Measurements from ENCODE around the gene PDZD4.
"Not testable (repeated sequence)": the region's sequence is repeated elsewhere in the genome, so short reads cannot be mapped to it uniquely, and the experiment has no call there.

The PDZD4 gene

GRCh38 chrX:153819384-153820040, 10.8 kb downstream of the PDZD4 start:
- TF ChIP-seq, protein P1, sequence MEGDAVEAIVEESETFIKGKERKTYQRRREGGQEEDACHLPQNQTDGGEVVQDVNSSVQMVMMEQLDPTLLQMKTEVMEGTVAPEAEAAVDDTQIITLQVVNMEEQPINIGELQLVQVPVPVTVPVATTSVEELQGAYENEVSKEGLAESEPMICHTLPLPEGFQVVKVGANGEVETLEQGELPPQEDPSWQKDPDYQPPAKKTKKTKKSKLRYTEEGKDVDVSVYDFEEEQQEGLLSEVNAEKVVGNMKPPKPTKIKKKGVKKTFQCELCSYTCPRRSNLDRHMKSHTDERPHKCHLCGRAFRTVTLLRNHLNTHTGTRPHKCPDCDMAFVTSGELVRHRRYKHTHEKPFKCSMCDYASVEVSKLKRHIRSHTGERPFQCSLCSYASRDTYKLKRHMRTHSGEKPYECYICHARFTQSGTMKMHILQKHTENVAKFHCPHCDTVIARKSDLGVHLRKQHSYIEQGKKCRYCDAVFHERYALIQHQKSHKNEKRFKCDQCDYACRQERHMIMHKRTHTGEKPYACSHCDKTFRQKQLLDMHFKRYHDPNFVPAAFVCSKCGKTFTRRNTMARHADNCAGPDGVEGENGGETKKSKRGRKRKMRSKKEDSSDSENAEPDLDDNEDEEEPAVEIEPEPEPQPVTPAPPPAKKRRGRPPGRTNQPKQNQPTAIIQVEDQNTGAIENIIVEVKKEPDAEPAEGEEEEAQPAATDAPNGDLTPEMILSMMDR (IDR thresholded peaks at IDR 0.05; ENCODE audit: control insufficient read depth, insufficient read depth, low read depth, low read length, missing control alignments): no peak
- no peak overlapping the region for H3K4me3 ChIP-seq (ENCODE audit: control insufficient read depth, low read depth, low read length)
- DNase-seq (ENCODE audit: low read depth): no peak

DNA sequence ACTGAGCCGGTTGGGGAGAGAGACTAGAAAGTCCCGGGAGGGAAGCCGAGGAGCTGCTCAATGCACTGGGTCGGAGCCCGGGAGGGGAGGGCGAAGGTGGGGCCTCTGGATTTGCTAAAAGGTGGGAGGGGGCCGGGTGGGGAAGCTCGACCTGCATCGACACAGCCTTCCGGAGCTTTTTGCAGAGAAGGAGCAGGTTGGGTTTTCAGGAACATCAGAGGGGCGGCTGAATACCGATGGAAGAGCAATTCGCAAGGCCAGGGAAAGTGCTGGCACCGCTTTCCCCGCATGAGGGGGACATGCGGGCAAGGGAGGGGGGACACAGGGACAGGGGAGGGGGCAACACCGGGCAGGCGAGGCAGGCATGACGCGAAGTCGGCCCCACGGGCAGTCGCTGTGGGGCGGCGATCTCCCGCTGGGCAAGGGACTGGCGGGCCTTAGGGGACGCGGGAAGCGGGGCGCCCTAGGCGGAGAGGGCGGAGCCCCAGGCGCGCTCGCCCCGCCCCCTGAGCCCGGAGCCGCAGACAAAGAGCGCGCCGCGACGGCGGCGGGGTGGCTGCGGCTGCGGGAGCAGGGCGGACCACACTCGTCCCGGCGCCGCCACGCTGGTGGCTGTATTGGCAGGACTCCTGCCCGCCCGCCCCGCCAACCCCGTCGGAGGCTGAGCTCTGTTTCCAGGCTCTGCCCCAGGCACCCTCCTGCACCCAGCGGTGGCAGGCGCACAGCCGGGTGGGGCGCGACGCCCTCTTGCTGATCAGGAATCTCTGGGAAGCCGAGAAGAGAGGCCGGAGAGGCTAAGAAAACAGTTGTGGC, 11.6 kb downstream of the PDZD4 start:
- no peak for DNase-seq (ENCODE audit: low read depth)
- no peak overlapping the region for H3K4me3 ChIP-seq (ENCODE audit: control insufficient read depth, low read depth, low read length)
- TF ChIP-seq, protein P1 (IDR thresholded peaks at IDR 0.05; ENCODE audit: control insufficient read depth, insufficient read depth, low read depth, low read length, missing control alignments): no peak

GRCh38 chrX:153818064-153818463, 12.3 kb downstream of the PDZD4 start:
- not testable (repeated sequence) for H3K4me3 ChIP-seq (ENCODE audit: control insufficient read depth, low read depth, low read length)

DNA sequence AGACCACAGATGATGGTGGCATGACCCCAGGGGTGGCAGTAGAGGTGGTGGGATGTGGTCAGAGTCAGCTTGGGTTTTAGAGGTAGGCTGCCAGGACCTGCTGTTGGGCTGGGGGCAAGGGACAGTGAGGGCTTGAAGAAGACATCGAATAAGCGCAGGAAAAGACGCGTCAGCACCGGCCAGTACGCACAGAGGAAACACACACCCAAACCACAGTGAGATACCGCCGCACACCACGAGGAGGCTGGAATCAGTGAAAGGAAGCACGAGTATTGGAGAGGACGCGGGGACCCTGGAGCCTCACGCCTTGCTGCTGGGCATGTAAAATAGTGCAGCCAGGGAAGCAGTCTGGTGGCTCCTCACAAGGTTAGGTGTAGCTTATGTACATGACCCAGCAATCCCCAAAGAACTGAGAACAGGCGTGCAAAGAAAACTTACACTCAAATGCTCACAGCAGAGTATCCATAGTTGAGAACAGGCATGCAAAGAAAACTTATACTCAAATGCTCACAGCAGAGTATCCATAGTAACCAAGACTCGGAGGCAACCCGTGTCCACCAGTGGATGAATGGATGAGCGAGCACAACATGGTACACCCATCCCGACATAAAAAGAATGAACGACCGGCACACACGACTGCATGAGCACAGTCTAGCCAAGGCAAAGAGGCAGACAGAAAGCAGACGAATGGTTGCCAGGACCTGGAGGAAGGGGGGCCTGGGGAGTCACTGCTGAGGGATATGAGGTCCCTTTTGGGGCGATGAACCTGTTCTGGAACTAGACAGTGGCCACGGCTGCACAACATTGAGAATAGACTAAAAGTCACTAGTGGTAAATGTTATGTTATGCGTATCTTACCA, 13.3 kb downstream of the PDZD4 start:
- H3K4me3 ChIP-seq (ENCODE audit: control insufficient read depth, low read depth, low read length): no peak overlapping the region
- no peak for DNase-seq (ENCODE audit: low read depth)
- TF ChIP-seq, protein P1 (IDR thresholded peaks at IDR 0.05; ENCODE audit: control insufficient read depth, insufficient read depth, low read depth, low read length, missing control alignments): no peak

More at GRCh38 chrX:153818064-153818463, 12.3 kb downstream of the PDZD4 start:
- DNase-seq (ENCODE audit: low read depth): not testable (repeated sequence)

GRCh38 chrX:153814591-153815315, 15.6 kb downstream of the PDZD4 start:
- DNase-seq (ENCODE audit: low read depth): no peak
- H3K4me3 ChIP-seq (ENCODE audit: control insufficient read depth, low read depth, low read length): no peak overlapping the region
- TF ChIP-seq, protein P1 (IDR thresholded peaks at IDR 0.05; ENCODE audit: control insufficient read depth, insufficient read depth, low read depth, low read length, missing control alignments): no peak

- DNase-seq (ENCODE audit: low read depth): no peak
- TF ChIP-seq, protein P1 (IDR thresholded peaks at IDR 0.05; ENCODE audit: control insufficient read depth, insufficient read depth, low read depth, low read length, missing control alignments): no peak
- no peak overlapping the region for H3K4me3 ChIP-seq (ENCODE audit: control insufficient read depth, low read depth, low read length)
Observed at GRCh38 chrX:153813161-153813560, 17.2 kb downstream of the PDZD4 start.

Data from AG09309 (cell line).